ENCODE results near the gene ASS1. TPM values are rescaled to one million over a fixed set of nuclear protein-coding genes. Genes with fewer than 3 reads are reported as not detected.

Gene ASS1
- total RNA-seq, 1 donor from 2014 or later, result 162 TPM

DNA sequence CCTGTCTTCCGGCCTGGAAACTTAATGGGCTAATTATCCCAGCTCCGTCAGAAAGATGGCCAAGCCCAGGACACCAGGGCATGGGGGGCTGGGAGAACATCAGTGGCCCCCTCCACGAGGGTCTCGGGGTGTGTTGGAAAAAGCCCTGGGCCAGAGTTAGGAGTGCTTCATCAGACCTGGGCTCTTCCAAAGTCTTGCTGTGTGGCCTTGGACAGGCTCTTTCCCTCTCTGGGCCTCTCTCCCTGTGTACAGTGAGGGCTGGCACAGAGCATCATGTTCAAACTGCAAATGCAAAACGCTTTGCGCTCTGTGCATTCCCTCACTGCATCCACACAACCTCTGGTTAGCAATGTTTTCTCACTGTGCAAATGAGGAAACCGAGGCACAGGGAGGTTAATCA, 48.3 kb downstream of the ASS1 start:
- Histone ChIP-seq H3K27ac (no peak overlapping the region), H3K27me3 (no peaks in the 10 kb centered on the region), H3K4me1 (no peaks in the 10 kb centered on the region), H3K4me3 (no peak overlapping the region), H3K36me3 (peaks cover 40 to 77% of the 10 kb centered on the region in 2 donors), H3K9me3 (peaks cover 7 to 8% of the 10 kb centered on the region in 2 donors)
- intact Hi-C loops (cut with DNase I), result no loop called here
- TF ChIP-seq, protein P1, sequence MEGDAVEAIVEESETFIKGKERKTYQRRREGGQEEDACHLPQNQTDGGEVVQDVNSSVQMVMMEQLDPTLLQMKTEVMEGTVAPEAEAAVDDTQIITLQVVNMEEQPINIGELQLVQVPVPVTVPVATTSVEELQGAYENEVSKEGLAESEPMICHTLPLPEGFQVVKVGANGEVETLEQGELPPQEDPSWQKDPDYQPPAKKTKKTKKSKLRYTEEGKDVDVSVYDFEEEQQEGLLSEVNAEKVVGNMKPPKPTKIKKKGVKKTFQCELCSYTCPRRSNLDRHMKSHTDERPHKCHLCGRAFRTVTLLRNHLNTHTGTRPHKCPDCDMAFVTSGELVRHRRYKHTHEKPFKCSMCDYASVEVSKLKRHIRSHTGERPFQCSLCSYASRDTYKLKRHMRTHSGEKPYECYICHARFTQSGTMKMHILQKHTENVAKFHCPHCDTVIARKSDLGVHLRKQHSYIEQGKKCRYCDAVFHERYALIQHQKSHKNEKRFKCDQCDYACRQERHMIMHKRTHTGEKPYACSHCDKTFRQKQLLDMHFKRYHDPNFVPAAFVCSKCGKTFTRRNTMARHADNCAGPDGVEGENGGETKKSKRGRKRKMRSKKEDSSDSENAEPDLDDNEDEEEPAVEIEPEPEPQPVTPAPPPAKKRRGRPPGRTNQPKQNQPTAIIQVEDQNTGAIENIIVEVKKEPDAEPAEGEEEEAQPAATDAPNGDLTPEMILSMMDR (IDR thresholded peaks at IDR 0.05), result no peak
- no peak for DNase-seq (ENCODE audit: low spot score in 2 of 2)

- intact Hi-C loops (cut with DNase I), result no loop called here
- no peak overlapping the region for H3K27ac ChIP-seq
- TF ChIP-seq, protein P1 (IDR thresholded peaks at IDR 0.05), result no peak
- peaks cover 7 to 8% of the 10 kb centered on the region in 2 donors for H3K9me3 ChIP-seq
- H3K4me1 ChIP-seq, result no peaks in the 10 kb centered on the region
- H3K36me3 ChIP-seq, result peaks cover 42 to 81% of the 10 kb centered on the region in 2 donors
- DNase-seq (ENCODE audit: low spot score in 2 of 2), result no peak
- H3K27me3 ChIP-seq, result no peaks in the 10 kb centered on the region
- no peak overlapping the region for H3K4me3 ChIP-seq
Measured at GRCh38 chr9:130493476-130493875, 48.7 kb downstream of the ASS1 start.

- intact Hi-C loops (cut with DNase I), result no loop called here
- peaks cover 42 to 87% of the 10 kb centered on the region in 2 donors for H3K36me3 ChIP-seq
- H3K9me3 ChIP-seq, result peaks cover 7 to 8% of the 10 kb centered on the region in 2 donors
- H3K4me1 ChIP-seq, result no peaks in the 10 kb centered on the region
- H3K27me3 ChIP-seq, result no peaks in the 10 kb centered on the region
- DNase-seq (ENCODE audit: low spot score in 2 of 2), result no peak
- TF ChIP-seq, protein P1 (IDR thresholded peaks at IDR 0.05), result no peak
- no peak overlapping the region for H3K4me3 ChIP-seq
- H3K27ac ChIP-seq, result no peak overlapping the region
Measured at GRCh38 chr9:130495067-130495466, 50.3 kb downstream of the ASS1 start.

DNA sequence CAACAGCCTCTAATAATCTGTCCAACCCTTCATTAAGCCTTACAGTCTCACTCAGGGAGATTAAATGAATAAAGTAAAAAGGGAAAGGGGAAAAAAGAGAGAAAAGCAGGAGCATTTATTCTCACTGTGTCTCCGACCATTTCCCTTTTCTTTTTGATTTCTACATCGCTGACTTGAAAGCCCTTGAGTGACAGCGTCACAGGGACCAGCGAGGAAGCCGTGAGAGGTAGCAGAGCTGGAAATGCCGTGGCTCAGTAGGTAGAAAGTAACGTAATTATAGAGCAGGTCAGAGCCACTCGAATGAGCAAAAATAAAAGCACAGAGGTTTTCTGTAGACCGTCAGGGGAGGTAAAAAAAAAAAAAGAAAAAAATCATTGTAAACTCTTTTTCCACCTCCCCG, 52.4 kb downstream of the ASS1 start:
- H3K27me3 ChIP-seq, result no peaks in the 10 kb centered on the region
- H3K27ac ChIP-seq, result no peak overlapping the region
- DNase-seq (ENCODE audit: low spot score in 2 of 2), result no peak
- H3K4me1 ChIP-seq, result no peaks in the 10 kb centered on the region
- H3K9me3 ChIP-seq, result peaks cover 7 to 8% of the 10 kb centered on the region in 2 donors
- TF ChIP-seq, protein P1 (IDR thresholded peaks at IDR 0.05), result no peak
- no peak overlapping the region for H3K4me3 ChIP-seq
- intact Hi-C loops (cut with DNase I), result no loop called here
- peaks cover 33 to 71% of the 10 kb centered on the region in 2 donors for H3K36me3 ChIP-seq

DNA sequence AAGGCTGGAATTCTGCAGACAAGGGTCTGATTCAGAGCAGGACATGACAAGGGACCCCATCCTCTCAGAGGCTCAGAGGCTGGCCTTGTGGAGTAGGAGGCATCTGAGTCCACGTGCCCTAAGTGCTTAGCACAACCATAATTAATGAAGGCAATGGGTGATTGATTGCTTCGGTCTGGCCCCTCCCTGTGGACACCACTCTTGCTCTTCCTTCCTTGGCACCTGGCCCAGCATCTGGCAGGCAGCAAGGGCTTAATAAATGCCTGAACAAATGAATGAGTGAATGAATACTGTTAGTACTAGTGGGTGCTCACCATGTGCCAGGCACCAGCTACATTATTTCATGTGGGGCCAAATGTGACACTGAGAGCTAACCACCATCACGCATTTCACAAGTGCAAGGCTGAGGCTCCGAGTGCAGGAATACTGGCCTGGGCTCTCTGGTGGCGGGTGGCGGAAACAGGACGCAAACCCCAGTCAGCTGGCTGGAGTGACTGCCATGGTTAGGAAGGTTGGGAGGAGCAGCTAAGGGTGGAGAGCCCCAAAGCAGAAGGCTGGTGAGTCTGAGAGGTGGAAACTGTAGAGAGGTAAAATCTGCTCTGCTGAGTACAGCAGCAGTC, 53.6 kb downstream of the ASS1 start:
- TF ChIP-seq, protein P1 (IDR thresholded peaks at IDR 0.05), result no peak
- H3K27me3 ChIP-seq, result no peaks in the 10 kb centered on the region
- H3K36me3 ChIP-seq, result peaks cover 30 to 61% of the 10 kb centered on the region in 2 donors
- DNase-seq (ENCODE audit: low spot score in 2 of 2), result no peak
- H3K4me3 ChIP-seq, result no peak overlapping the region
- H3K4me1 ChIP-seq, result no peaks in the 10 kb centered on the region
- peaks cover 7 to 8% of the 10 kb centered on the region in 2 donors for H3K9me3 ChIP-seq
- intact Hi-C loops (cut with DNase I), result no loop called here
- H3K27ac ChIP-seq, result no peak overlapping the region

Data from ascending aorta (tissue), 2 donors.